Breast epithelium (tissue), 4 donors: ENCODE results near the gene SPTLC1. TPM values are rescaled to one million over a fixed set of nuclear protein-coding genes. Genes with fewer than 3 reads are reported as not detected.

Experiments
- DNase-seq, 2 donors: peaks; one replicate each; pipeline ENCODE4 v3.0.0-alpha.2; 2019; ENCODE audit warnings: low spot score in 2 of 2
- H3K27ac ChIP-seq, 2 donors: fragments of 200-600 bp; sonication (generic) in 1 of 2; one replicate each; pipeline ENCODE4 v1.5.1; 2016 to 2019; ENCODE audit warnings: mild to moderate bottlenecking in 1 of 2
- H3K27me3 ChIP-seq, 2 donors: fragments of 200-600 bp; sonication (generic) in 1 of 2; one replicate each; pipeline versions ENCODE4 v1.5.1 to v1.6.0; 2017 to 2019; ENCODE audit warnings: control low read depth in 1 of 2, mild to moderate bottlenecking in 1 of 2
- H3K36me3 ChIP-seq: fragments of 200-600 bp; one replicate; pipeline ENCODE4 v1.5.1; 2019
- H3K4me1 ChIP-seq, 2 donors: fragments of 200-600 bp; sonication (generic); one replicate each; pipeline ENCODE4 v1.5.1; 2016 to 2019; ENCODE audit warnings: control low read depth in 1 of 2
- H3K4me3 ChIP-seq, 3 donors: fragments of 200-600 bp; sonication (generic); 1 replicate in 2 of 3; 2 replicates in 1 of 3; pipeline ENCODE4 v1.5.1; 2016 to 2019; ENCODE audit warnings: mild to moderate bottlenecking in 3 of 3, moderate library complexity in 2 of 3
- H3K9me3 ChIP-seq, 2 donors: fragments of 200-600 bp; sonication (generic) in 1 of 2; one replicate each; pipeline ENCODE4 v1.5.1; 2016 to 2019; ENCODE audit warnings: control low read depth in 1 of 2
- POLR2A ChIP-seq: fragments of 450-650 bp; IDR thresholded peaks from one replicate; pipeline ENCODE4 v1.6.1; 2016; ENCODE audit warnings: antibody characterized with exemption, mild to moderate bottlenecking, moderate library complexity
- POLR2AphosphoS5 ChIP-seq, 3 donors: sonication (generic); formaldehyde crosslinking; IDR thresholded peaks; one replicate each; pipeline ENCODE4 v1.6.1; 2017; ENCODE audit warnings: antibody characterized with exemption in 3 of 3
- intact Hi-C: fragments of 100-400 bp; cut with DNase I; formaldehyde crosslinking; loops from one replicate; pipeline ENCODE4 v1.15.1; 2023; ENCODE audit warnings: low total_unique reads
- total RNA-seq, 3 donors: library from RNA; depleted of rRNA; stranded (reverse); fragments of >200 nt; gene quantifications; one replicate each; pipeline ENCODE4 v1.1.0, GENCODE V29; 2016
- TF ChIP-seq, protein P1 (sequence below), 3 donors: fragments of 450-650 bp; IDR thresholded peaks; one replicate each; pipeline ENCODE4 v1.5.1; 2016 to 2017; ENCODE audit warnings: antibody characterized with exemption in 3 of 3, mild to moderate bottlenecking in 3 of 3, moderate library complexity in 3 of 3

The SPTLC1 gene
- 100 to 1,000 TPM in 1 of 3 donors, 10 to 100 TPM in 2; 89.8 to 109 (median 99.7) TPM for total RNA-seq

- Histone ChIP-seq H3K27me3 (no peaks in the 10 kb centered on the region), H3K4me3 (peak within 1 kb of the TSS; percentile 79 to 85 (median 83)), H3K36me3 (no peaks in the 10 kb centered on the region), H3K4me1 (no peaks in the 10 kb centered on the region), H3K9me3 (no peaks in the 10 kb centered on the region), H3K27ac (peak within 1 kb of the TSS; percentile 89 to 92)
- intact Hi-C loops = no loop called here
- TF ChIP-seq, protein P1, sequence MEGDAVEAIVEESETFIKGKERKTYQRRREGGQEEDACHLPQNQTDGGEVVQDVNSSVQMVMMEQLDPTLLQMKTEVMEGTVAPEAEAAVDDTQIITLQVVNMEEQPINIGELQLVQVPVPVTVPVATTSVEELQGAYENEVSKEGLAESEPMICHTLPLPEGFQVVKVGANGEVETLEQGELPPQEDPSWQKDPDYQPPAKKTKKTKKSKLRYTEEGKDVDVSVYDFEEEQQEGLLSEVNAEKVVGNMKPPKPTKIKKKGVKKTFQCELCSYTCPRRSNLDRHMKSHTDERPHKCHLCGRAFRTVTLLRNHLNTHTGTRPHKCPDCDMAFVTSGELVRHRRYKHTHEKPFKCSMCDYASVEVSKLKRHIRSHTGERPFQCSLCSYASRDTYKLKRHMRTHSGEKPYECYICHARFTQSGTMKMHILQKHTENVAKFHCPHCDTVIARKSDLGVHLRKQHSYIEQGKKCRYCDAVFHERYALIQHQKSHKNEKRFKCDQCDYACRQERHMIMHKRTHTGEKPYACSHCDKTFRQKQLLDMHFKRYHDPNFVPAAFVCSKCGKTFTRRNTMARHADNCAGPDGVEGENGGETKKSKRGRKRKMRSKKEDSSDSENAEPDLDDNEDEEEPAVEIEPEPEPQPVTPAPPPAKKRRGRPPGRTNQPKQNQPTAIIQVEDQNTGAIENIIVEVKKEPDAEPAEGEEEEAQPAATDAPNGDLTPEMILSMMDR (IDR thresholded peaks at IDR 0.05) = no peak
- TF ChIP-seq POLR2AphosphoS5 (IDR thresholded peaks at IDR 0.05) (peak; percentile 92 to 99 (median 96)), POLR2A (peak; percentile 90)
- DNase-seq = peak; percentile 94 to 95
These were observed at the start of gene SPTLC1 for GRCh38 chr9:92115071-92115858. Gene SPTLC1, minus strand, starts transcription at chr9:92115413. Its CDS starts 43 bp downstream, at chr9:92115370.

DNA sequence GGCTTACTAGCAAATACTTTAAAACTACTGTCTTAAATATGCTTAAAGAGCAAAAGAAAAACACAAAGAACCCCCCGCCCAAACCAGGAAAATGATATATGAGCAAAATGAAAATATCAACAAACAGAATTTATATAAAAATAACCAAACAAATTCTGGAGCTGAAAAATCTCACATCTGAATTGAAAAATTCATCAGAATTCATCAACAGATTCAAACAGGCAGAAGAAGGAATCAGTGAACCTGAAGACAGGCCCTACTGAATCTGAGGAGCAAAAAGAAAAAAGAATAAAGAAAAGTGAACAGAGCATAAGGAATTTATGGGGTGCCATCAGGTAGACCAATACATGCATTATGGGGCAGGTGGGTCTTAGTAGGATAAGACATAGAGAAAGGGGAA lies 49.8 kb upstream of the SPTLC1 start:
- TF ChIP-seq POLR2AphosphoS5 (IDR thresholded peaks at IDR 0.05) (no peak), POLR2A (no peak)
- TF ChIP-seq, protein P1 (IDR thresholded peaks at IDR 0.05) = no peak
- no peak overlapping the region for H3K4me3 ChIP-seq
- no peak overlapping the region for H3K27ac ChIP-seq
- intact Hi-C loops = loop anchor here (5.0 kb wide), 1 partner anchor 587 kb away; no protein-coding TSS in a partner anchor
- H3K4me1 ChIP-seq = no peaks in the 10 kb centered on the region
- no peak for DNase-seq
- no peaks in the 10 kb centered on the region for H3K36me3 ChIP-seq
- H3K9me3 ChIP-seq = peaks cover 5 to 8% of the 10 kb centered on the region in 2 donors
- H3K27me3 ChIP-seq = no peaks in the 10 kb centered on the region

GRCh38 chr9:92164490-92164889 lies 49.3 kb upstream of the SPTLC1 start:
- Histone ChIP-seq H3K27ac (no peak overlapping the region), H3K36me3 (no peaks in the 10 kb centered on the region), H3K4me3 (no peak overlapping the region), H3K9me3 (peaks cover 5 to 8% of the 10 kb centered on the region in 2 donors), H3K27me3 (no peaks in the 10 kb centered on the region), H3K4me1 (no peaks in the 10 kb centered on the region)
- no peak for DNase-seq
- TF ChIP-seq POLR2AphosphoS5 (IDR thresholded peaks at IDR 0.05) (no peak), POLR2A (no peak)
- TF ChIP-seq, protein P1 (IDR thresholded peaks at IDR 0.05) = no peak
- intact Hi-C loops = loop anchor here (5.0 kb wide), 1 partner anchor 588 kb away; no protein-coding TSS in a partner anchor

GRCh38 chr9:92163276-92163675 lies 48.1 kb upstream of the SPTLC1 start:
- H3K4me1 ChIP-seq = no peaks in the 10 kb centered on the region
- TF ChIP-seq POLR2AphosphoS5 (IDR thresholded peaks at IDR 0.05) (no peak), POLR2A (no peak)
- TF ChIP-seq, protein P1 (IDR thresholded peaks at IDR 0.05) = no peak
- no peaks in the 10 kb centered on the region for H3K27me3 ChIP-seq
- H3K36me3 ChIP-seq = no peaks in the 10 kb centered on the region
- intact Hi-C loops = loop anchor here (5.0 kb wide), 1 partner anchor 589 kb away; no protein-coding TSS in a partner anchor
- DNase-seq = no peak
- H3K27ac ChIP-seq = no peak overlapping the region
- no peak overlapping the region for H3K4me3 ChIP-seq
- H3K9me3 ChIP-seq = peaks cover 5 to 8% of the 10 kb centered on the region in 2 donors

DNA sequence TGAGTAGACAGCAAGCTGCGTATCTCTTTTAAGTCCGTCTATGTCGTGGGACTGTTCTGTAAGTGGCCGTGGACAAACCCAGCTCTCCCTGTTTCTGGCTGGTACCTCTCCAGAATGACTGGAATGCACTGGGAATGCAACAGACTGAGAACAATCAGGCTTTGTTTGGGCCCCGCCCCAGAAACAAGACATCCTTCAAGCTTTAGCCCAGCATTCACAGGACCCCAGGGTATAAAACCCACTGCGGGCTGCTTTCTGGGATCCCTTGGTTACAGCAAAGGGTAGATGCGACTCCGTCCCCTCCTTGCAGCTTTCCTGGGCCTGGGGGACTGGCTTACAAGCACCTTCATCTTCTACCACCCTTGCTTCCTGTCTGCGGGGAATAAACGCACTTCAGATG lies 45.6 kb upstream of the SPTLC1 start:
- H3K36me3 ChIP-seq = no peaks in the 10 kb centered on the region
- no peaks in the 10 kb centered on the region for H3K4me1 ChIP-seq
- DNase-seq = no peak
- H3K9me3 ChIP-seq = peaks cover 5 to 8% of the 10 kb centered on the region in 2 donors
- H3K4me3 ChIP-seq = no peak overlapping the region
- no peaks in the 10 kb centered on the region for H3K27me3 ChIP-seq
- no peak overlapping the region for H3K27ac ChIP-seq
- TF ChIP-seq POLR2AphosphoS5 (IDR thresholded peaks at IDR 0.05) (no peak), POLR2A (no peak)
- TF ChIP-seq, protein P1 (IDR thresholded peaks at IDR 0.05) = no peak
- intact Hi-C loops = loop anchor here (5.0 kb wide), 1 partner anchor 592 kb away; no protein-coding TSS in a partner anchor
